ENCODE results near the gene SACS.
"Not testable (repeated sequence)": the region's sequence is repeated elsewhere in the genome, so short reads cannot be mapped to it uniquely, and the experiment has no call there.

Gene SACS

DNA sequence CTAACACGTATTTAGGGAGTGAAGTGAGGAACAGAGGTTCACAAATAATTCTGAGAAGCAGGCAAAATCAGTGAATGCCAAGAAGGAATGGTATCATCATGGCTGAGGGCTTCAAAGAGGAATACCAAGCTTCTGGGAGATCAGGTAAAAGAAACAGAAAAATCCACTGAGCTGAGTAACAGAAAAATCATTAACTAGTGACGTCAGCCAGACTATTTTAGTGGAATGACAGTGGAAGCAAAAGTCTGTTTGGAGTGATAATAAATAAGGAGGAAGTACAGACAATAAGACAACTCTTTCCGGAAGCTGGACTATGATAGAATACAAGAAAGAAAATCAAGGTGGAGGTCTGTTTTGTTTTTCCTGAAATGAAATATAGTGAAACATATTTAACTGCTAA lies 83.5 kb downstream of the SACS start:
- no peak for DNase-seq

DNA sequence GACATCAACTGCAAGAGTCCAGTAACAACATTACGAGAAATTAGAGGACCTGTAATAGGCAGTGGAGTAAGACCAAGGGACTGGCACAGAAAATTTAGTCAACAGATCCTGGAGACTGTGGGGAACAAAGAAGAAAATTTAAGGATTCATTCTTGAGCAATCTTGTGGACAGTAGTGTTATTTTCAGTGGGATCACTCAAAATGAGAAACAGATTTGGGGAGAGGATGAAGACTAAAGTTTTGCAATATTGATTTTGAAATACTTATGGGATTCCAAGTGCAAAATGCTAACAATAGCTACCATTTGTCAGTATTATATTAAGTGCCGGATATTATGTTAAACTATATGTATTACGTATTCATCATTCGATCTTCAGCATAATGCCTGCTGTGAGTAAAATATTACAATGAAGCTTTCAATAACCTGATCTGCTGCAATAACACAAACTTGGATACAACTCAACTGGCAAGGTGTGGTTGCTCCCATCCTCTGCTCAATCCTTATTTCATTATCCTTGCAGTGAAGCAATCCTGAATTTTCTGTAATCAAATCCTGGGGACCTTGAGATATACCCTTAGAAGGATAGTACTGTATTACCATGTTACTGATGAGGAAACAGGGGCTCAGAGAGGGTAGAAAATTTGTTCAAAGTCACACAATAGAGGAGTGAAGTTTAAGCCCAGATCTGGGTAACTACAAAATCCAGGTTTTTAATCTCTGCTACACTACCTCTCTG lies 84.2 kb downstream of the SACS start:
- no peak for DNase-seq

DNA sequence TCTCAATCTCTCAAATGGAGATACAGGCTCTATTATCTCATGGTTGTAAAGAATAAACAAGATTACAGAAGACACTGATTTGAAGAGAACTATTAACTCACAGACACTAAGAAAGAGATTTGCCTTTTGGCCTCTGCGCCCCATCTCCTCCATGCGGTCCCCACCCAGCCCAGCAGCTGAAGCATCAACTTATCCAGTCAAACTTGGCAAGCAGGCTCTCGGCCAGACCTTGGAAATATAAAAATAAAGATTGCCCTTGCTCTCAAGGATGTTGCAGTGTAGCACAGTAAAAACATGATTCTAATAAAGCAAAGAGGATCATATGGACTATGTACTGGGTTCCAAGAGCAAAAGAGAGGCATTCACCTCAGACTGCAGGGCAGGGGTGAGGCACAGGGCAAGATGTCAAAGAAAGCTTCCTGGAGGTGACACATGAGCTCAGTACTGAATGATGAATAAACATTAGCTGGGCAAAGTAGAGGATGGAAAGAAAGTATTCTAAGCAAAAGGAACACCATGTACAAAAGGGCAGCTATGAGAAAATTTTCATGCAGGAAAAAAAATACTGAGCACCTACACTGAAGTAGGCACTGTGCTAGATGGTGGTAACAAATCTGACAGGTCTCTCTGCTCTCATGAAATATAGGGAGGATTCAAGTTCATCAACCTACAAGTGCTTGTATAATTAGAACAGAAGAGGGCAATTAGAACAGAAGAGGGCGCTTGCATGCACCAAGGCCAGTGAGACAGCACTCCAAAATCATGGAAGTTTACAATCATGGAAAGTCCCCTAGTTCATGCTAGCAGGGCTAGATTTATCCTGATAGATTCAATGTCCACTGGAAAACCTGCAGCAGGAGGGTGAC lies 85.0 kb downstream of the SACS start:
- DNase-seq: no peak

DNA sequence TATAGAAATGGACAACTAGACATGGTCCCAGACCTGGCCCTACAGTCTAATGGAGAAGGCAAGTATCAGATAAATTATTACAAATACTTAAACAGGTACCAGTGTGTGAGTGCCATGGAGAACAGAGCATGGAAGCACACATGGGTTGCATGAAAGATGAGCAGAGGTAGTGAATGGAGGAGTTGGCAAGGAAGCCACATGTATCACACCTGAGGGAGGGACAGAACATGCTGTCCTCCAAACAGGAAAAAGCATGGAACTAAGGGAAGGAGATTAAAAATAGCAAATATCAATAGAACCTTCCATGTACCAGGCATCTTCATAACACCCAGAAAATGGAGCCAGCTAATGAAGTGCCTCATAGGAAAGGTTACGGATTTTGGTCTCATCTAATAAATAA lies 85.9 kb downstream of the SACS start:
- DNase-seq: no peak

DNA sequence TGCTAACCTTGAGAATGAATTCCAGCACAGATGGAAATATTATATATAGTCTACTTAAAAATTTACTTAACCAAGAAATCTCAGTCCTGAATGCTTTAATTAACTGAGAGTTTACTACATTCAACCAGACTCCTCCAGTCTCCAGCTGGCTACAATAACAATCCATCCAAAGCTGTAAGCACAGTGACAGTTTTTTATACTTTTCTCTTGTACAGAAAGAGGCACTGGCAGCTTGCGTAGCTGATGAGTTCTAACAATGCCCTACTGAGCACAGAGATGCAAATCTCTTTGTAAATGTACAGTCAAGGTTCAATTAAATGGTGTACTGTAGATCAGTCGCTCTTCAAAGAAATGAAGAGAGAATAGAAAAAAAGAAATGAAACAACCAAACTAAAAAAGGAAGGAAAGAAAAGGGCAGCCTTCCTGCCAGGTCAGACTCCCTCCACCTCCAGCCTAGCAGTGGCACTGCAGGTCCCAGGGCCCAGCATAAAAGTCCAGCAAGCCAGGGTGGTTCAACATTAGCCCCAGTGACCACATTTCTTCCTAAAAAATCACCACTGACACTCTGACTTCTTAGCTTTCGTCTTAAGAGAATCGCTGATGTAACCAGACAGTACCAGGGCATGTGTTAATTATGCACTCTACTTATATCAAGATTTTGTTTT lies 88.4 kb downstream of the SACS start:
- DNase-seq: no peak

DNA sequence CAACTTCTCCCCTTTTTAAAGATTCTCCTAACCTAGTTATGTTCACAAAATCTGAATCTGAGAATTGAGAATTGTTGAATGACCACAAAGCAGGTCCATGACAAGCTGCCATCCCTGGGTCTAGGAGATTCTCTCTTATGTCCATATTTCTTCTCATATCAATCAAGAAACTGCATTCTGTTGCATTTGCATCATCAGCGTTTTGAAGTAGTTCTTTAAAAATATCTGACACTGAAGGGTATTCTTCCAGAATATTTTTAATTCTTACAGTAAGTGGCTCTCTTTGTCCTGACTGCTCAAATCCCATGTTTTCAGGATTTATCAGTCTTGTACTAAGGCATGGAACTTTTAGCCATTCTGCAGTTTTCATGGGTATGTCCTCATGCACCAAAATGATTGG lies 94.3 kb downstream of the SACS start:
- no peak for DNase-seq

DNA sequence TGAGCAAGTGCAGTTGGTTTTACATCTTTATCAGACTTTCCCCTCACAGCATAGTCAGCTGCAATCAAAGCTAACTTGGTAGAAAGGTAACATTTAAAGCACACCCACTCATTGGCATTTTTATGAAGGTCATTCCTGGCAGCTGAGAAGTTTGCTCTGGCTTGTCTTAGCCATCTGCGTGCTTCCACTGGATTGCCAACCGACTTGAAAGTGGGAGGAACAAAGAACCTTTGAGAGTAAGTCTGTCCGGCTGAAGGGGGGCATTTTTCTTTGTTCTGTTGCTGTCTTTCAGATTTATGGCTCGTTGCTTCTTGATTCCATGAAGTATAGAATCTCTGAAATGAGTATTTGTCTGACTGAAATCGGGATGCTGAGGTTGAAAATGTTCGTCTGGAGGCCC lies 103.1 kb downstream of the SACS start:
- no peak for DNase-seq

DNA sequence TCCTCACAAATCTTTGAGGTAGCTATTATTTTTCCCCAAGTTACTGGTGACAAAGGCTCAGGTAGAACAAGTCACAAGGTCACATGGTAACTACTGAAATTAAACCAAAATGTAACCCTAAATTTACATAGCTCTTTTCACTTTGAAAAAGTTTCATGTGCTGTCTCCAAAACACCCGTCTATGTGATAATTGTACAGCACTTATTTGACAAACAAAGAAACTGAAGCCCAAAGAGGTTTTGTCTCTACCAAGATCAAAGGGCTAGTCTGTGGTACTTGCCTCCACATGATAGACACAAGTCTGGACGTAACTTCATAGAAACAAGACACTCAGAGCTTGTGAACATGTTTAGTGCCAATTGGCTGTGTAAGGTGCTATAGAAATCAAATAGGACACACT lies 108.3 kb downstream of the SACS start:
- no peak for DNase-seq

DNA sequence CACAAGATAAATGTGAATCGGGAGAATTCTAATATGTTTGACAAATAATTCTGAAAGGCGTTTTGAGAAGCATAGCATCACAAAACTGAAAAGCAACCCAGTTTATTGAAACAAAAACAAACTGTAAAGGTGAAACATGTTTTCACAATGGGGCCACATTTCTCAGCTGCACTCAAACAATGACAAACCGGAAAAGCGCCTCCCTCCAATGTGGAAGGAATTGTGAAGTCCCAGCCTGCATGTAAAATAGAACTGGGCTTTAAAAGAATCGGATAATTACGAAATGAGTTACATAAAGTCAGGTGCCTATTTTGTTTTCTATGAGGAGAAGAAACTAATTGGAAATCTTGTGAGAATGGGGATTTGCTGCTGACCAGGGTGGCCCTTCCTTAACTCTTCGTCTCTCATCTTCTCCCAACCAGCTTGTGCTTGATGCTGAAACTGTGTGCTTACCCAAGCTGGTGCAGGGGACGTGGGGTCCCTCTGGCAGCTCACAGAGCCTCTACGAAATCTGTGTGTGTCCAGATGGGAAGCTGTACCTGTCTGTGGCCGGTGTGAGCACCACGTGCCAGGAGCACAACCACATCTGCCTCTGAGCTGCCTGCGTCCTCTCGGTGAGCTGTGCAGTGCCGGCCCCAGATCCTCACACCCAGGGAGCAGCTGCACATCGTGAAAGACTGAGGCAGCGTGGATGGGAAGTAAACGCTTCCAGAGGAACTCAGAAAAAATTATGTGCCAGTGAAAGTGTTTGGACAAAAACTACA lies 109.4 kb downstream of the SACS start:
- no peak for DNase-seq

DNA sequence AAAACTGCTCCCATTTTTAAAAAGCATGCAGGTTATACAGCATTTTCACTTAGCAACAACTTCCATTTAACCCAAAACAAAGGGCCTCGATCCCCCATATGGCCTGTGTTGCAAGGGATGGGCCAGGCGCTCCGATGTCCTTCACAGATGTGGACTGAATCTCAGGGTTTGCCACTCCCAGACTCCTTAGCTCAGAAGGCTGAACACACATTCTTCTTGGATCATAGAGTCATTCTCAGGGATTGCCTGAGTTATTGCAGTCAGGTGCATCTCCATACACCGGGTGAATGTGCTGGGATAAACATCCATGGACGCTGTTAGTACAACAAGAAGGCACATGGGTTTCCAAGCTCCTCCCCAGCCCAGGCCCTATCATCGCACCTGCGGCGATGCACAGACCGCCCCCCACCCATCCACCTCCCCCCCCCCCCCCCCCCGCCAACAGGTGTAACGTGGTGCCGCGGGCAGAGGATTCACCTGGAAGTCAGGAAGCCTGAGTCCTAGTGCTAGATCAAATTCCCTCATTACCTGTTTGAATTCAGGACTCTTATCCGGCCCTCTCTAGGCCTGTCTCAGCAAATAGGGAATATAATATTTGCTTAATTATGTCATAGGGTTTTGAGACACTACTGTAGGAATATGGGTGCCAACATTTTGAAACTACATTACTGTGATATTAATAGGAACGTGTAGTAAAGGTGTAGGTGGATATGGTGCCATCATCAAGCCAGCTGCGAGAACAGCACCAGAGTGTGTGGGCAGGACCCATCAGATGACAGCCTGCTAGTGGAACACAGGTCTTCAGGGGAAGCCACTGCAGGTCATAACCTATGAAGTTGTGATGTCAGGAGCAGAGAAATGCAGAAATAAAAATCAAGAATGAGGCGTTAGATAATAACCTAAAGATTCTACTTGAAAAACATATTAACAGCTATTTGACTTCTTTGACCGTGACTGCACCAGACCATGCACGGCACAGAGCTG lies 110.9 kb downstream of the SACS start:
- DNase-seq: no peak

DNA sequence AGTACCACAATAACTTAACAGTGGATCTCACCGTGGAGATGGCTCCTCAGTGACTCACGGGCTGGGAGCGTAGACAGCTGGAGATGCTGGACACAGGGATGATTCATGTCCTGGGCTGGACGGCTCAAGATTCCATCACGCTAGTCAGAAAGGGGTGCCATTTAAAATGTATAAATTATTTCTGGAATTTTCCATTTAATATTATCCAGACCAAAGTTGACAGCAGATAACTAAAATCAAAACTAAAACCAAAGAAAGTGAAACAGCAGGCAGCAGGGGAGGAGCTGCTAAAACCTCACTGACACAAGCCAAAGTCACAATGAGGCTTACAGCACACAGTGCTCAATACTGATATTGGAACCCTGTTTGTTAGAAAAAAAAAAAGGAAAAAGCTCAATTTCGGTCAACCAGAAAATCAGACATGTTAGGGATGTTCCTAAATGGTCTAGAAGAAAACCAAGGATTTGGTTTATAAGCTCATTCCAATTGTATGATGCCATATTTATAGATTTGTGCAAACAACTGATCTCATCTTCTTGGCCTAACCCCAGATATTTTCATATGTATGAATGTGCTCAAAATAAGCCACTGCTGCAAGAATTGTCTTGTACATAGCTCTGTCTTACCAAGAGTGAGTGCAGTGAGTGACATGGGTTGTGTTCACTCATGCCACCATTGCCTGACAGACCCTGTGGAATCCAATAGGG lies 111.8 kb downstream of the SACS start:
- DNase-seq: no peak

DNA sequence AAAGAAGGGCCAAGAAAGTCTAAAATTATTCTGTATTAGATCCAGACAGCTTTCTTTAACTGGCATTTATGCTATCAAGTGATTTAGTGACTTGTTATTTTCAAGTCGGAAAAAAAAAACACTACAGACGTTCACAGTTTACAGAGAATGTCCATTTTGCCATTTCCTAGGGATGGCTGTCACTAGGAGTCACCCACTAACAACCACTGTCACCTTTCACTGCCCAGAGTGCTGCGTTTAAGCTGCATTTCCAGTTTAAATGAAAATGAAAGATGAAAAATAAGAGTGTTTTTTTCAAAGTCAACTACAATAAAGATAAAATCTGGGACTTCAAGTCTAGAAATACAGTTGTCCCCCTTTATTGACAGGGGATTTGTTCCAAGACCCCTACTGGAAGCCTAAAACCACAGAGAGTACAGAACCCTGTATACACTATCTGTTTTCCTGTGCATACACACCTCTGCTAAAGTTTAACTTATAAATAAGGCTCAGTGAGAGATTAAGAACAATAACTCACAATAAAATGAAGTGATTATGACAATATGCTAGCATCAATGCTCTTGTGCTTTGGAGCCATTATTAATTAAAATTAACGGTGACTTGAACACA lies 112.5 kb downstream of the SACS start:
- DNase-seq: no peak

DNA sequence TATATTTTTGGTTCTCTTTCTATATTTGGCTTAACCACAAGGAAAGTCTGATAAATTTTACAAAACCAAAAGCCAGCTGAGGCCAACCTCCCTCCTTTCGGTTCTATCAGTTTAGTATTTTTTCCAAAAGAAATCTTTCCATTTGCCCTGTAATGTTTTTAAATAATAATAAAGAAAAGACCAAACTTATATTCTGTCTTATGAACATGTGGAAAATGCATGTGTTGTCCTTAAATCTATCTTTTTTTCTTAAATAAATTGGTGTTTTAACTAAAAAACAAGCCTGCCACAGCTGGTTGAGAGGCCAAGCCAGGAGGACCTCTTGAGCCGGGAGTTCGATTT lies 113.6 kb downstream of the SACS start:
- DNase-seq: no peak

DNA sequence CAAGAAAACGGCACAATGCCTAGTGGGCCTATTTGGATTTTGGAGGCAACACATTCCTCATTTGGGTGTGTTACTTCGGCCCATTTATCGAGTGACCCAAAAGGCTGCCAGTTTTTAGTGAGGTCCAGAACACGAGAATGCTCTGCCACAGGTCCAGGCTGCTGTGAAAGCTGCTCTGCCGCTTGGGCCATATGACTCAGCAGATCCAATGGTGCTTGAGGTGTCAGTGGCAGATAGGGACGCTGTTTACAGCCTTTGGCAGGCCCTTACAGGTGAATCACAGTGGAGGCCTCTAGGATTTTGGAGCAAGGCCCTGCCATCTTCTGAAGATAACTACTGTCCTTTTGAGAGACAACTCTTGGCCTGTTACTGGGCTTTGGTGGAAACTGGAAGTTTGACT lies 118.7 kb downstream of the SACS start:
- not testable (repeated sequence) for DNase-seq

DNA sequence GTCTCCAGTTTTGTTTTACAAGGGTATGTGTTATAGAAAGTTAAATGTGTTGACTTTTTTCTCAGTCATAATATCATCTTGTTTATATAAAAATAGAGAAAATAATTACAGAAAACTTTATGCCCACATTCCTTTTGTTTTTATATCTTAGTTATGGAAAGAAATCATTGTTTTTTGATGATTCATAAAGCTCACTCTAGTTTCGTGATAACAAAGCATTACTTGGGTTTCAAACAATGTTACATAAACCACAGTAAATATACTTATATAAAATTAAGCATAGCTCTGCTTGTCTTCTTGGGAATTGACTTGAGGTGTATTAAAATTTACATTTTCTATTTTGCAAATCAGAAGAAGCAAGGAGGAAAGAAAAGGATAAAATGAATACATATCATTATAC lies 140.9 kb downstream of the SACS start:
- no peak for DNase-seq

DNA sequence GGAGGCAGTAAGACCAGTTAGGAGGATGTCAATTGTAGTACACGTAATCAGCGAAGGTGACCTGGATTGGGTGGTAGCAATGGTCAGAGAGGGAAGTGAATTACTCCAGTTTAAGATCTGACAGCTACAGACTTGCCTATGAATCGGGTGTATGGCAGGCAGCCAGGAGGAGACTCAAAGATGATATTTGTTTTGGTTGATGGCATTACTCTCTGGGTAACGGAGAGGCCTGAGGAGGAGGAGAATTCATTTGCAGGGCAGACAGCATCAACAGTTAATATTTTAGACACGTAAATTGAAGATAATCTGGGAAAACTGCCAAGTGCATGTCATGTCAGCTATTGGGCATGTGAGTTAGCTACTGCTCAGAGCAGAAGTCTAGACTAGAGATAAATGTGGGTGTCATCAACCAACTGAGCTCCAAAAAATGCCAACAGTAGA lies 143.6 kb downstream of the SACS start:
- no peak for DNase-seq

DNA sequence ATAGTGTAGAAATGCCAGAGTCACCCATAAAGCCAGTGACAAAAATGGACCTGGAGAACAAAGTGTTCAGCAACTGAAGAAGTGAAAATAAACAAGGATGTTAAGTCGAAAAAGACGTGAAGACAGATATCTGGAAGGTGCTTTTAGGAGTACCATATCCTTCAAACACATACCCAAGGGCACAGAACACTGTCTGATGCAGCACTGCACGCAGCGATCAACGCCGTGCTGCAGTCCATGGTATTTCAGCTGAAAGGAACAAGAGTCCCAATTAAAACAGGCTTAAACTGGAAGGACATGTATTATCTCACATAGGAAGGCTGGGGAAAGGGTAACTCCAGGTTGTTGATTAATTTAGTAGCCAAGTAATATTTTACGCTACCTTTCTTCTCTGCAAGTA lies 144.5 kb downstream of the SACS start:
- no peak for DNase-seq

DNA sequence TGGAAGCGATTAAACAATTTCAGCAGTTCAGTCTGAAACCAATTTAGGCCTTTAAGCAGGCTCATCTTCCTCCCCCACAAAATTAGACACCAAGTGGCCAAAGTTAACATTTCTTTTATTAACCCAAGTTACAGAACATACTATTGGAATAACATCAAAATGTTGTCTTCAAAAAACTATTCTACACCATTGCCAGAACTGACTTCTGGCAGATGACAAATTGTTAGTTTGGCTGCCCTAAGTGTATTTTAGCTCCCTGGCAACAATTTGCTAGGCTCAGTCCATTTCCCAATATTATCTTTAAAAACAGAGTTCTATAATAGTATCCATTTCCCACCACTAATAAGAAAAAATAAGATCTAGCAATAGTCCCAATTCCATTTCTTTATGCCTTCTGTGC lies 144.9 kb downstream of the SACS start:
- DNase-seq: no peak

DNA sequence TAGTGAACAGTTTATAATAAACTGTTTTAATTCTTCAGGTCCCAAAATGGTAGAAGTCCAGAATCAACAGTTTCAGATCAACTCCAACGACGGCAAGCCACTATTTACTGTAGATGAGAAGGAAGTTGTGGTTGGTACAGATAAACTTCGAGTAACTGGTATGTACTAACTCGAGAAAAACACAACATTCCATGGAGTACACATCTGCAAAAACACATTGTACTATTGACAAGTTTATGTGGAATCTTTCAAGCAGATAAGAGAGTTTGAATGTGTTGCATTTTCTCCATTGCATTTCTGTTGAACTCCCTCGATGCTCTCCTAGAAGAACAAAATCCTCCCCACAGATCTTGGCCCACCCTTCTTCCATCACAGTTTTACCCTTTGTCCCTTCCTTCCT lies 154.2 kb downstream of the SACS start:
- no peak for DNase-seq

All from activated gamma-delta T cell treated with Interleukin-2 at 50 U/mL for 16 hours (primary cell).